Peyer's patch (tissue), 4 donors: ENCODE data around the gene SIRPA. TPM values are rescaled to one million over a fixed set of nuclear protein-coding genes. Genes with fewer than 3 reads are reported as not detected.

Source experiments
- DNase-seq, 3 donors: peaks; one replicate each; pipeline ENCODE4 v3.0.0-alpha.2; 2017 to 2019
- H3K27ac ChIP-seq, 4 donors: fragments of 200-600 bp; sonication (generic); one replicate each; pipeline ENCODE4 v1.5.1; 2016 to 2019
- H3K27me3 ChIP-seq, 2 donors: fragments of 200-600 bp; sonication (generic); one replicate each; pipeline ENCODE4 v1.5.1; 2019
- H3K36me3 ChIP-seq, 3 donors: fragments of 200-600 bp; sonication (generic); one replicate each; pipeline ENCODE4 v1.5.1; 2016 to 2019
- H3K4me1 ChIP-seq, 4 donors: fragments of 200-600 bp; sonication (generic); one replicate each; pipeline ENCODE4 v1.5.1; 2016 to 2019
- H3K4me3 ChIP-seq, 4 donors: fragments of 200-600 bp; sonication (generic); 1 replicate in 3 of 4; 2 replicates in 1 of 4; pipeline ENCODE4 v1.5.1; 2016 to 2019; ENCODE audit warnings: mild to moderate bottlenecking in 1 of 4
- H3K9me3 ChIP-seq, 4 donors: fragments of 200-600 bp; sonication (generic); one replicate each; pipeline ENCODE4 v1.5.1; 2016 to 2019; ENCODE audit warnings: mild to moderate bottlenecking in 1 of 4
- CTCF ChIP-seq, 6 experiments: fragments of 450-650 bp in 4 of 6; fragments of 200-600 bp in 2 of 6; sonication (generic) in 1 of 6; IDR thresholded peaks; one replicate each; pipeline ENCODE4 v1.5.1; 2017 to 2019; ENCODE audit warnings: antibody characterized with exemption in 6 of 6, mild to moderate bottlenecking in 3 of 6, moderate library complexity in 1 of 6
- POLR2A ChIP-seq, 2 donors: fragments of 450-650 bp; IDR thresholded peaks; one replicate each; pipeline ENCODE4 v1.5.1; 2017; ENCODE audit warnings: antibody characterized with exemption in 2 of 2, mild to moderate bottlenecking in 2 of 2, moderate library complexity in 2 of 2
- total RNA-seq, 4 donors: library from RNA; depleted of rRNA; stranded (reverse); fragments of >200 nt; gene quantifications; one replicate each; pipeline ENCODE4 v1.1.0, GENCODE V29; 2016

SIRPA gene
- total RNA-seq, 4 donors from 2014 or later, result 18.2 to 38.2 (median 26.3) TPM

GRCh38 chr20:1975291-1975690, 80.1 kb downstream of the SIRPA start:
- H3K4me1 ChIP-seq, result no peaks in the 10 kb centered on the region
- no peak for DNase-seq
- no peaks in the 10 kb centered on the region for H3K36me3 ChIP-seq
- no peak for TF ChIP-seq CTCF (IDR thresholded peaks at IDR 0.05)
- no peak for TF ChIP-seq POLR2A (IDR thresholded peaks at IDR 0.05)
- H3K9me3 ChIP-seq, result no peaks in the 10 kb centered on the region
- no peak overlapping the region for H3K4me3 ChIP-seq
- H3K27ac ChIP-seq, result no peak overlapping the region
- no peaks in the 10 kb centered on the region for H3K27me3 ChIP-seq

DNA sequence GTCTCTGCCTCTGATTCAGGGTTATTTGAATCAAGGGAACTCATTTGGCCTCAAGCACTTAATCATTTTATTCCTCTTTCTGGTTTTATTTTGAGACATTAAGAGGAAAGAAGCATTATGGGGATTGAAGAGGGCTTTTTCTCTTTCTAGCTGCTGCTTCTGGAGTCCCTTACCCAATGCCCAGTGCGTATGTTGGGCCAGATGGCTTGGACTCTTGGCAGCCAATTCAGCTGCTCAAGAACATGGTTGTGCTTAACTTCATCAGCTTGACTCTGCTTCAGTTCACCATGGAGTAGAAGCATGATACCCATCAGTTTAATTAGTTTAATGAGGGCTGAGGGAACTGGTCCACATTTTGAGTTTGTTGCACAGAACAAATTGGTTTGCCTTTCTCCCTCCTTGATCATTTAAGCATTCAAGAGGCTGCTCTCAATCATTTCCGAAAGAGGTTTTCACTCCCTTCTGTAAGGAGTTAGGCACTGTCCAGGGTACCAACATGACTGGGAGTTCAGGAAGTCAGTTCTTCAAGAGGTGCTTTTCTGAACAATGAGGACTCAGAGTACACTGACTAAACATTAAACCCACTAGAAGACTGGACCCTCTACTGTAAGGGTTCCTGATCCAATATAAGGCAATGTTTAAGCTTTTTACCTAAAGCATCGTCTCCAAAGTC, 84.0 kb downstream of the SIRPA start:
- DNase-seq, result no peak
- Histone ChIP-seq H3K27ac (no peak overlapping the region), H3K4me3 (no peak overlapping the region), H3K36me3 (no peaks in the 10 kb centered on the region), H3K27me3 (no peaks in the 10 kb centered on the region), H3K4me1 (no peaks in the 10 kb centered on the region), H3K9me3 (no peaks in the 10 kb centered on the region)
- no peak for TF ChIP-seq CTCF (IDR thresholded peaks at IDR 0.05)
- no peak for TF ChIP-seq POLR2A (IDR thresholded peaks at IDR 0.05)

DNA sequence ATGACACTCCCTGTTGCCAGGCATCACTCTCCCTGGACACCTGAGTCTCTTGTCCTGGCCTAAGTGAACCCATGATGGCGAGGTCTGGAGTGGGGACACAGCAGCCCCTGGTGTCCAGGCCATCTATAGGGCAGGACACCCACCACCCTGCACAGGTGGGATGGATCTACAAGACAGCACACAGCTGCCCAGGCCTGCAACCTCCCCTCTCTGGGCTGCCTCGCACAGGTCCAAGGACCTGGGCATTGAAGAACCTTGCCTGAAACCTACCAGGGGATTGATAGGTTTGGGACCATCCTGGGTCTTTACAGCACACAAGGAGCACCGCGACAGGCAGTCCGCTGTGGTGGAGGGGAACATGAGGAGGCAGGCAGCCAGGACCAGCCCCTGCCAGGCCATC, 87.5 kb downstream of the SIRPA start:
- Histone ChIP-seq H3K27me3 (no peaks in the 10 kb centered on the region), H3K36me3 (no peaks in the 10 kb centered on the region), H3K4me1 (no peaks in the 10 kb centered on the region), H3K9me3 (no peaks in the 10 kb centered on the region), H3K4me3 (no peak overlapping the region), H3K27ac (no peak overlapping the region)
- TF ChIP-seq CTCF (IDR thresholded peaks at IDR 0.05) (no peak), POLR2A (IDR thresholded peaks at IDR 0.05) (no peak)
- DNase-seq, result no peak

DNA sequence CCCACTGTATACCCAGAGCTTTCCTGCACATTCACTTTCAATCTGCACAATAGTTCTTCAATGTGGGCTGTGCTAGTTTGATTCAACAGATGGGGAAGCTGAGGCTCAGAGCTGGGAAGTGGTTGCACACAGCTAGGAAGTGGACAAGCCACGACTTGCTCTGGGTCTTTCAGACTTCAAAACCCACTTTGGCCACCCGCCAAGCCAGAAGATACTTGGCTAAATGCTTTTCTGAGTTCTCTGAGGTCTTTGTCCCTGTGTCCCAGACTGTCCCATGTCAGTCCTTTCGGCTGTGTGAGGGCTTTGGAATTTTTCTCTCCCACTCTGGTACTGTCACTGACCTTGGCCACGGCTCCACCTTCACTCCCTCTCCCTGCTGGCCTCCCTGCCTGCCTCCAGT, 88.1 kb downstream of the SIRPA start:
- Histone ChIP-seq H3K27ac (no peak overlapping the region), H3K4me1 (no peaks in the 10 kb centered on the region)
- DNase-seq, result no peak

GRCh38 chr20:1987826-1988225, 92.6 kb downstream of the SIRPA start:
- no peak overlapping the region for H3K27ac ChIP-seq
- H3K4me3 ChIP-seq, result no peak overlapping the region
- no peaks in the 10 kb centered on the region for H3K9me3 ChIP-seq
- no peaks in the 10 kb centered on the region for H3K4me1 ChIP-seq
- DNase-seq, result no peak
- no peaks in the 10 kb centered on the region for H3K36me3 ChIP-seq
- H3K27me3 ChIP-seq, result no peaks in the 10 kb centered on the region
- TF ChIP-seq CTCF (IDR thresholded peaks at IDR 0.05) (no peak), POLR2A (IDR thresholded peaks at IDR 0.05) (no peak)

More for the DNA sequence above, 88.1 kb downstream of the SIRPA start:
- Histone ChIP-seq H3K27me3 (no peaks in the 10 kb centered on the region), H3K4me3 (no peak overlapping the region), H3K36me3 (no peaks in the 10 kb centered on the region), H3K9me3 (no peaks in the 10 kb centered on the region)
- TF ChIP-seq CTCF (IDR thresholded peaks at IDR 0.05), result no peak
- no peak for TF ChIP-seq POLR2A (IDR thresholded peaks at IDR 0.05)

Other genes starting within 250 kb of the SIRPA start
- gene SIRPG, start 237.6 kb upstream of the SIRPA start, total RNA-seq, result 1 to 10 TPM; 1.8 to 5.8 (median 3.6) TPM
- gene PDYN, start 98.7 kb downstream of the SIRPA start, total RNA-seq, result not detected
- 10 to 100 TPM; 24.3 to 39.6 (median 36.3) TPM for gene STK35, start 206.4 kb downstream of the SIRPA start, total RNA-seq